GM19328 (cell line): Measurements from ENCODE around the gene ZRANB2.

Source experiments
- ATAC-seq: cut with Tn5 transposase; IDR thresholded peaks from one replicate; pipeline ENCODE4 v1.9.1; 2021; ENCODE audit warnings: mild to moderate bottlenecking, moderate library complexity; ENCODE audit not compliant: unreplicated experiment

ZRANB2 gene, protein sequence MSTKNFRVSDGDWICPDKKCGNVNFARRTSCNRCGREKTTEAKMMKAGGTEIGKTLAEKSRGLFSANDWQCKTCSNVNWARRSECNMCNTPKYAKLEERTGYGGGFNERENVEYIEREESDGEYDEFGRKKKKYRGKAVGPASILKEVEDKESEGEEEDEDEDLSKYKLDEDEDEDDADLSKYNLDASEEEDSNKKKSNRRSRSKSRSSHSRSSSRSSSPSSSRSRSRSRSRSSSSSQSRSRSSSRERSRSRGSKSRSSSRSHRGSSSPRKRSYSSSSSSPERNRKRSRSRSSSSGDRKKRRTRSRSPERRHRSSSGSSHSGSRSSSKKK

DNA sequence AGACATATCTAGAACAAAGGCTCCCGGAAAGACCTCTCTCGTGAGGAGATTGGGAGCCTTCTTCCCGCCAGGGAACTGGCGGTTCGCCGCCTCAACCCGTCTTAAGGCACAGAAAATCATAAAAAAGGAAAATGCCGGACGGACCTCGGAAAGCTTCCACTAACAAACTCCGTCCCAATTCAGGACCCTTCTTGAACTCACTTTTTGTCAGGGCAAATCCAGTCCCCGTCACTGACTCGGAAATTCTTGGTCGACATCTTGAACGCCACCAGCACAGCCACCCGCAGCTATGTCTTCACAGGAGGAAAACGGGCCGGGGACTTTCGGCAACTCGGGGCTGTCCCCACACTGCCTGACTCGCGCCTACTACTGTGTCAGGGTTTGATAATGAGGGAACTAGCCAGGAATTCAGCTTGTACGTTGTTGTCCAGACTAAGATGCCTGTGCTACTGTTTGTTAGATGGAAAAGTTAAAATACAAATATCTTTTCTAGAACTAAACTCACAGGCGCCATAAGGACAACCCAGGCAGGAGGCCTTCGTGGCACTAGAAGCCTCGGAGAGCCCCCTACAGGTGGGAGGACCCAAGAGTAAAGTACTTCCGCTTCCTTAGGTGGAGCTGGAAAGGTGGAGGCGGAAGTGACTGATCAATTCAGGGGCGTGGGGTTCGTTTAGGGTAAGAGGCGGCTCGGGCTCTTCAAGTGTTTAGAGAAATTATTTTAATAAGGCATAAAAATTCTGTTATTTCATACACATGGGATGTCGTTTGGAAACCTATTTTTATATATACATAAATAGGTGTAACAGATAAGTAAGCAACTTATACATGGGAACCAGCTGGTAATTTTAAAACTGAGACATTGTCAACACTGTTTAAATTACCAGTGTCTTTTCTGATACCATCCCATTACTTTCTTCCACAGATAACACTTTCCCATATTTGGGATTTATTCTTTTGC lies at the start of gene ZRANB2:
Gene ZRANB2, minus strand, starts transcription at position 297 of the 958 bp plus-strand sequence. Its CDS starts 40 bp downstream, at position 257.
- ATAC-seq = peak; percentile 99

- ATAC-seq = no peak
These were observed 47.2 kb upstream of the ZRANB2 start for GRCh38 chr1:71128060-71128459.

DNA sequence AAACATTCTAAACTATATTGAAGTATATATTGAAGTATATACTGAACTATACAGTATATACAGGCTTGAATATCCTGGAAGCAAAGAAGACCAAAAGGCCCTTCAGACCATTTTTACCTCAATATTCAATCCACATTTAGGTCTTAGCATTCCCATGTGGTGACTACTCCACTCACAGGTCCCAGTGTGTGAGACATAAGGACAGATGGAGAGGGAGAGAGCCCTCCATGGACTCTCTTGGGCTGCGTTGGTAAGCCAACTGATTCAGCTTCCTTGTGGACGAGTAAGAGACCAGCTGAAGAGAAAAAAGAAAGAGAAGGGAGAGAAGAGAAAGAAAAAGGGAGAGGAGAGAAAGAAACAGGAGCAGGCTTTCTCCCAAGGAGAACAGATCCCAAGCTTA lies 37.3 kb upstream of the ZRANB2 start:
- no peak for ATAC-seq

DNA sequence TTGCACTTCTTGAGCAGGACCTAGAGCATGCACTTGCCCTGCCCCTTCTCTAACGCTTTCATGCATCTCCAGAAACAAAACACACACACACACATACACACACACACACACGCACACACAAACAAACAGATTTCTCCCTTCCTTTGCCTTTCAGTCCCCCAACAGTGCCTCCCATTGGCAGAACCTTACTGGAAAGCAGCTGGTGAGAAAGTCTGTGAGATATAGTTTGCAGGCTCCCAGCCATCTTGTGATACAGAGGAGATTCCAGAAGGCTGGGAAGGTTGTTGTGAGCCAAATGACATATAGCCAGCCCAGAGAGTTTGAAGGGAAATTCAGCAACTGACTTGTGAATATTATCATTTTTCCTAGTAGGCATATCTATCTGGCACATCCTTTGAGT lies 35.9 kb upstream of the ZRANB2 start:
- ATAC-seq = no peak

DNA sequence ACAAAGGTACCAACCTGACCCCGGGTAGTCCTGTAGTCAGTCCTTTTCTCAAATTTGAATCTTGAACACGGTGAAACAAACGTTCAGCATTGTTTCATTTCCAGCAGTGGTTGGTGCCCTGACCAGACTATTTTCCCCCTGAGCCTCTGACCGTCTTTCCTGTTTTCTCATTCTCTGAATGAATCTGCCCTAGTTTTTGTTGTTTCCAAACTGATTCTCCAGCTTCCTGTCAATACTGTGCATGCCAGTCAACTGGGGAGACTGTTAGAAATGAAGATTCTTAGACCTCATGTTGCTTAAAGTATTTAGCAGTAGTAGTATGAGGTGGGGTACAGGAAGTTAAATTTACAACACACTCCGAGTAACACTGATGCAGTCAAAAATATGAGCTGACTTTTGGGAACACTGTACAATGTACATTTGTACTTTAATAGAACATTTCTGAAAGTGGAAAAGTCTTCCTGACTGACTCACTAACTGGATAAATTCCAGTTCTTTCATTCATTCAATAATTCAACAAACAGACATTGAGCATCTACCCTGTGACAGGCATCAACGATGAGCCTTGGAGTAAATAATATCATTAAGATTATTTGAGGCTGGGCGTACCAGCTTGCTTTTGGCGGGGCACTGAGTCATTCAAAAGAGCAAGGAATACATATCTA lies 26.0 kb upstream of the ZRANB2 start:
- no peak for ATAC-seq

GRCh38 chr1:71104417-71104816 lies 23.6 kb upstream of the ZRANB2 start:
- no peak for ATAC-seq

DNA sequence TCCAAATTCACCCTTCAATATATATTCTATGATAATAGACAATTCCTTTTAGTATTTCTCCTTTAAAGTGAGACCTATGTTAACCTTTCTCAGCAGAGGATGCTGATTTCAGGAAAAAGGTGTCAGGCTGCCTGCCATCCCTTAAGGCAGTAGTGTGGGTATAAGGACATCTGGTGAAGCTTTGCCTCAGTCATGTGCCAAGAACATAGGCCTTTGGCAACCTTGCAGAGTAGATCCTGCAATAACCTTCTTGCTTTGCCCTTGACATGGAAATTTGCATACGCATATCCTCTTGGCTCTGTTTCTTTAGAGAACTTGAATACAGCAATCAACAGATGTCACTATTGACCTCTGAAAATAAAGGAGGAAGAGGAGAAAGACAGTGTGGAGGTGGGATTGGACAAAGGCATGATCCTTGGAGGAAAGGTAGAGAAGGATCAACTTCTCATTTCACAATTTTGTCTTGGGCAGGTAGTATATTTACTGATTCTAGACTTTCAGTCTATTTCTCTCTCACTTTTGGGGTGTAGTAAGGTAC lies 21.1 kb upstream of the ZRANB2 start:
- ATAC-seq = no peak

DNA sequence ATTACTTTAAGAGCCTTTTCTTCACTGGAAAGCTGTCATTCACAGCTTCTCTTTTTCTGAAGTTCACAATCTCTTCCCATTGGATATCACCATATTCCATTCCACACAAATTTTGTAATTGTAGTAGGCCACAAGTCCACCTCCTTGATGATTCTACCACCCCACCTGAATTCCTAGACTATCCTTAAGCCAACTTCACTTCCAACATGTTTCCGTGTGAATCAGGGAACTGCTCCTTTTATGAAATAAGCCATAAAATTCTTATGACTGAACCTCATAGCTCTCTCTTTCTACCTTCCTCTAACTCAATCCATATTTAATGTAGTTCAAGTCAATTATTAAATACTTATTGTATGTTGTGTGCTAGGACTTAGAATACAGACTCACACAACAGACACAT lies 16.6 kb upstream of the ZRANB2 start:
- no peak for ATAC-seq

DNA sequence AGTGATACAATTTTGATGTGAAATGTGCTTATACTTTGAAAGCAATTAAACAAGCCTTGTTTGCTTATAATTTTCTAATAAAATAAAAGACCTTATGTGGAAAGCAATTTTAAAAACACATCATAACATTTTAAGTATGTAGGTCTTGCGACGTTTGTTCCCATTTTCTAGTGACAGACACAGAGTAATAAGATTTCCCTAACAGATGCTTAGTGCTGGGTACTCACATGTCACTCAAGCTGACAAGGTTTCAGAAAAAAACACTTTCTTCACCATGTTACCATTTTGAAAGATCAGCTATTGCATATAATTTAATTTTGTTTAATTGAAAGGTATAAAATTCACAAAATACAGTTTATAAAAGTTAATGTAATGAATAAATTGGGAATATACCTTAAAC lies 14.1 kb upstream of the ZRANB2 start:
- no peak for ATAC-seq

DNA sequence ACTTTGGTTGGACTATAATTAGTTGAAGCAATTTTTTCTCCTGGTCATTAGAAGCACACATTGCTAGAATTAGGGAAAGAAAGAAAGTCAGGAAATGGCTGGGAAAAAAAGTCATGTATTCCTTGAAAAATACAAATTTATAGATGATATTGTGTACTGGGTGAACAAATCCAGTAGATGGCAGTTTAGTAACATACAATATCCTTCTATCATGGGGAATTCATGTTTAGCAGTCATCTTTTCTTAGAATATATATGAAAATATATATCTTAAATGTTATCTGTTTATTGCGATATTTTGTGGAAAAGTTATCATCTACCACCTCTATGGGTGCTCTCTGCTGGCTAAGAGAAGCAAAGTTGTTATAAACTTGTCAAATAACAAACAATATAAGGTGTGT lies 13.1 kb upstream of the ZRANB2 start:
- no peak for ATAC-seq

GRCh38 chr1:71089536-71090270 lies 8.9 kb upstream of the ZRANB2 start:
- no peak for ATAC-seq

GRCh38 chr1:71088645-71089287 lies 7.9 kb upstream of the ZRANB2 start:
- no peak for ATAC-seq

- no peak for ATAC-seq
These were observed 6.9 kb upstream of the ZRANB2 start for GRCh38 chr1:71087713-71088112.

- no peak for ATAC-seq
These were observed 6.2 kb upstream of the ZRANB2 start for GRCh38 chr1:71087060-71087459.

DNA sequence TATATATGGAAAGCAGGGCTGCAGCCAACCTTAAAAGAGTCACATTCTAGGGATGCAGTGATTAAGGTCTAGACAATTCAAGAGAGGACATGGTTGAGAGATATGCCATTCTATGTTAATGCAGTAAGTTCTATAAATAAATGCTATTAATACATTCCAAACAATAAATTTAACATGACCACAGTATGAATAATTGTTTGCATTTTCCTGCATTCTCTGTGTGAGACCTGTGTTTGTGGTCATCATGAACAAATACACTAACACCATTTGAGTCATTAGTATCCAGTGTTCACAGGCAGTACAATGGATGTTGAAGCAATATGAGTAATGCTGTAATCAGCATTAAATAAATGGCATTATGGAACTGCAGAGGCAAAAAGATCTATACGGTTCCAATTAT lies 5.5 kb upstream of the ZRANB2 start:
- no peak for ATAC-seq

DNA sequence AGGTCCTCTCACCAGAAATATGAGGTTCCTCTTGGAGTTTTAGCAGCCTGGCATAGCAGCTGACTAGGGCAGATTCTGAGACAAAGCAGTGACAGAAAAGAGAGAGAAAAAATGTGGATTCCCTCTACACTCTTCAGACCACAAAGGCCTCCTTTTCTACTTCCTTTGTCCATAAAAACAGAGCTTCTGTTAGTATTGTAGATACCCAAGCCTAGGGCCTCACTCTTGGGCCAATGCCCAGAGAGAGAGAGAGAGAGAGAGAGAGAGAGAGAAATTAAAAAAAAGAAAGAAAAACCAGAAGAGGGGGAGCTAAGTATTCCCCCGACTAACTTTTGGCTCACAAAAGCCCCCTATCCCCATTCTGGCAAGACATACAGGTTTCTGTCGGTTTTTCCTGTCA lies 2.4 kb upstream of the ZRANB2 start:
- ATAC-seq = no peak

DNA sequence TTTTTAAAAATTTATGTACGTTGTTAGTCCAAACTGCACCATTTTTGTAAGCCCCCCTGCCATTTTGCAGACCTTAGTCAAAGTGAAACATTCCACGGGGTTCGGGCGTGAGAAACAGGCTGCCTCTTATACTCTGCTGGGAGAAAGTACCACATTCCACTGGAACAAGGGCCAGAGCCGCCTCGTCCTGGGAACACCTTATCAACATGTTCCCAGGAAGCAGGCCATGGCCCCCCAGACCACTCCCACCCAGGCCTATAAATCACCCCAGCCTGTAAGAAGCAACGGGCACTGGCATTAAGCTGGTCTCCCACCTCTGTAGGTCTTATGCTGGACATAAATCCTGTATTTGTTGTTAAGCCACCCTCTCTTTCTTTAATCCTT lies 854 bp upstream of the ZRANB2 start:
- no peak for ATAC-seq

GRCh38 chr1:71080230-71080738 lies 551 bp downstream of the ZRANB2 start:
- ATAC-seq = no peak

DNA sequence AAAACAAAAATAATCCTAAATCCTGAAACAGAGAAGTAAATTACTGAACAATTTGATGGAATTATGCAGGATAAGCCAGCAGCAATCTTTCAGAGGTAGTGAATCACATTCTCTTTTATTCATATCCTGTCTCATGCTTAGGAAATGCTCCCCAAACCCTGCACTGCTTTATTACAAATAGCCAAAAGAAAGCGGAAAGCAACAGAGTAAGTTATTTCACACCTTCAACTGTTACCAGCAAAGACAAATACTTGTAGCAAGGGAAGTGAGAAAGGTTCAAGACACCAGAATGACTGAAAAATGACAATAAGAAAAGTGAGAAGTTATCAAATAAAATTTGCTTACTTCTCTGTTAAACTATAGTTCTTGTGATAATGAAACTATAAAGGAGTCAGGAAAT lies 6.2 kb downstream of the ZRANB2 start:
- ATAC-seq = no peak

DNA sequence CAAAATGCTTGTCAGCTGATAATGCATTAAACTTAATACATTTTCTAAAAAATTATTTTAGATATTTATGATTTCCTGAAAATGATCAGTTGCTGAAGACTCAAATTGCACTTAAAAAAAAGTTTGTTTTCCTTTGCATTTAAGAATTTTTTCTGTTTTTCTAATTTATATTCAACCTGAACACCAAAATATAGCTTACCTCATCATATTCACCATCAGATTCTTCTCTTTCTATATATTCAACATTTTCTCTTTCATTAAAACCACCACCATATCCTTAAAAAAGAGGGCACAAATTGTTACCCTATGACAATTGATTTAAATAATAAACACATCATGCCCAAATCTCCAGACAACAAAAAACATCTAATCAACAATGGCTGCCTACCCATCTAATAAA lies 8.6 kb downstream of the ZRANB2 start:
- ATAC-seq = no peak
